ENCODE data around the gene POLR1A.

- TF ChIP-seq HOXC10 (CRISPR knock-in tag; IDR thresholded peaks at IDR 0.05): no peak
- TF ChIP-seq ZNF335 (tag by site-specific recombination; conservative IDR thresholded peaks at IDR 0.05): no peak
- TF ChIP-seq ELK4 (IDR thresholded peaks at IDR 0.05; ENCODE audit: borderline replicate concordance, low read depth, low read length): no peak
Observed at GRCh38 chr2:86138736-86139625, 33.3 kb upstream of the POLR1A start.
